ENCODE data around the gene DMD.

- no peak for TF ChIP-seq EZH2 (IDR thresholded peaks at IDR 0.05; ENCODE audit: insufficient read depth, poor library complexity, severe bottlenecking)
- TF ChIP-seq EZH2phosphoT487 (IDR thresholded peaks at IDR 0.05; ENCODE audit: insufficient read depth, low read depth), result no peak
Observed at GRCh38 chrX:31374786-31375185, 1836.6 kb downstream of the DMD start.

Measured in GM23248 (cell line).